PC-3 (cell line): ENCODE data around the gene TDG.

Experiments
- CTCF ChIP-seq: fragments of 300-600 bp; sonication (generic); conservative IDR thresholded peaks from 2 replicates; pipeline ENCODE4 v1.5.1; 2017; ENCODE audit warnings: antibody characterized with exemption, low read depth, mild to moderate bottlenecking, low read length
- EZH2 ChIP-seq: fragments of 300-600 bp; sonication (generic); IDR thresholded peaks from one replicate; pipeline ENCODE4 v1.6.1; 2017; ENCODE audit warnings: antibody characterized with exemption, mild to moderate bottlenecking, low read length; ENCODE audit not compliant: unreplicated experiment
- EZH2phosphoT487 ChIP-seq: fragments of 300-600 bp; sonication (generic); IDR thresholded peaks from 2 replicates; pipeline ENCODE4 v1.6.1; 2018; ENCODE audit warnings: mild to moderate bottlenecking, antibody characterized with exemption, low read length, borderline replicate concordance

GRCh38 chr12:103933237-103933636 lies 32.4 kb upstream of the TDG start:
- TF ChIP-seq CTCF (no peak), EZH2 (no peak), EZH2phosphoT487 (no peak)
